Ovary (tissue), 10 donors: ENCODE data around the gene MPP1. TPM values are rescaled to one million over a fixed set of nuclear protein-coding genes. Genes with fewer than 3 reads are reported as not detected.

Experiments
- DNase-seq, 5 donors: peaks; one replicate each; pipeline ENCODE4 v3.0.0-alpha.2; 2019 to 2020
- H3K27ac ChIP-seq, 2 donors: fragments of 200-600 bp; one replicate each; pipeline versions ENCODE4 v1.5.1 to v1.8.0; 2019 to 2022
- H3K27me3 ChIP-seq: fragments of 200-600 bp; one replicate; pipeline ENCODE4 v1.8.0; 2022
- H3K36me3 ChIP-seq: fragments of 200-600 bp; sonication (generic); one replicate; pipeline ENCODE4 v1.5.1; 2019
- H3K4me1 ChIP-seq: one replicate; pipeline ENCODE4 v1.8.1; 2013; ENCODE audit warnings: mild to moderate bottlenecking, moderate library complexity; ENCODE audit not compliant: insufficient read depth
- H3K4me3 ChIP-seq: fragments of 200-600 bp; sonication (generic); one replicate; pipeline ENCODE4 v1.5.1; 2017
- H3K9me3 ChIP-seq, 2 donors: fragments of 200-600 bp in 1 of 2; sonication (generic) in 1 of 2; one replicate each; pipeline versions ENCODE4 v1.5.1 to v1.8.1; 2013 to 2019; ENCODE audit warnings: mild to moderate bottlenecking in 1 of 2, moderate library complexity in 1 of 2
- EP300 ChIP-seq: sonication (generic); formaldehyde crosslinking; IDR thresholded peaks from one replicate; pipeline ENCODE4 v1.6.1; 2017; ENCODE audit warnings: antibody characterized with exemption
- POLR2A ChIP-seq: fragments of 450-650 bp; IDR thresholded peaks from one replicate; pipeline ENCODE4 v1.6.1; 2017; ENCODE audit warnings: antibody characterized with exemption, mild to moderate bottlenecking, moderate library complexity
- WGBS, 3 donors: extraction: QIAGEN DNeasy Blood & Tissue Kit in 1 of 3; methylation state at CpG; one replicate each; pipeline versions ENCODE4 v1.1.5 to v1.1.7; 2013 to 2017; 5-methylcytosine and 5-hydroxymethylcytosine counted together
- intact Hi-C, 4 donors: fragments of 100-400 bp; cut with DNase I; formaldehyde crosslinking; loops; one replicate each; pipeline versions ENCODE4 v1.11.0 to v1.15.1; 2022 to 2023
- long read RNA-seq, 3 donors: library from polyadenylated mRNA in 2 of 3; unstranded in 2 of 3; transcript quantifications; one replicate each; pipeline ENCODE4 v2.0.0 and lab custom pipeline, GENCODE V29; 2021 to 2026
- polyA plus RNA-seq, 2 donors: library from polyadenylated mRNA; stranded (reverse); fragments of 200-250 nt in 1 of 2; fragments of 350-450 nt in 1 of 2; fragmentation: Illumina TruSeq in 1 of 2; extraction: RNeasy Lipid Tissue Mini Kit (QIAGEN cat#74804) in 1 of 2; gene quantifications; one replicate each; pipeline ENCODE4 v1.2.3, GENCODE V29; 2013 to 2014
- total RNA-seq, 7 donors: library from RNA; depleted of rRNA in 2 of 7; stranded (reverse); fragments of >200 nt in 2 of 7; fragmentation: NEBNext Ultra II Directional in 3 of 7; extraction: Animal tissue kit (Norgen Biotek cat#: 25700) in 3 of 7; gene quantifications; one replicate each; pipeline versions ENCODE4 v1.1.0 to v1.2.4, GENCODE V29; 2016 to 2023
- TF ChIP-seq, protein P1 (sequence below), 3 donors: fragments of 450-650 bp in 2 of 3; fragments of 200-600 bp in 1 of 3; IDR thresholded peaks; one replicate each; pipeline versions ENCODE4 v1.5.1 to v1.8.0; 2016 to 2022; ENCODE audit warnings: antibody characterized with exemption in 3 of 3, mild to moderate bottlenecking in 1 of 3
- donor health status: DM: no; HTN: no; CAD: no; lungs with moderate emphysema.
- donor health status: DM: no; HTN: no; CAD: no.
- donor health status: Bipolar disorder and iron deficiency.
- donor health status: DM: yes; HTN: yes; CAD: no.
- donor health status: DM: no; HTN: no; CAD: no.
- donor health status: DM: yes; HTN: yes; CAD: no.

The MPP1 gene
- total RNA-seq (10 to 100 TPM in 6 of 7 donors, 1 to 10 TPM in 1; 9.2 to 25.9 (median 16.2) TPM), polyA plus RNA-seq (10 to 100 TPM; 12.5 to 46.9 TPM)
- long read RNA-seq, donor 1, transcript MPP1-202 (12 exons, 2,042 nt), result major isoform, 86 of 97 reads
- long read RNA-seq, donor 1, partial matches to known transcripts, result 1 of 97 reads
- long read RNA-seq, donor 1, other reads (novel, unspliced or antisense), result 9 of 97 reads
- long read RNA-seq, donor 2, partial matches to known transcripts, result 0 of 5 reads
- long read RNA-seq, donor 2, other reads (novel, unspliced or antisense), result 0 of 5 reads
- long read RNA-seq, donor 3, transcript MPP1-202 (12 exons, 2,042 nt), result major isoform, 24 of 32 reads
- long read RNA-seq, donor 3, partial matches to known transcripts, result 0 of 32 reads
- long read RNA-seq, donor 3, other reads (novel, unspliced or antisense), result 7 of 32 reads

DNA sequence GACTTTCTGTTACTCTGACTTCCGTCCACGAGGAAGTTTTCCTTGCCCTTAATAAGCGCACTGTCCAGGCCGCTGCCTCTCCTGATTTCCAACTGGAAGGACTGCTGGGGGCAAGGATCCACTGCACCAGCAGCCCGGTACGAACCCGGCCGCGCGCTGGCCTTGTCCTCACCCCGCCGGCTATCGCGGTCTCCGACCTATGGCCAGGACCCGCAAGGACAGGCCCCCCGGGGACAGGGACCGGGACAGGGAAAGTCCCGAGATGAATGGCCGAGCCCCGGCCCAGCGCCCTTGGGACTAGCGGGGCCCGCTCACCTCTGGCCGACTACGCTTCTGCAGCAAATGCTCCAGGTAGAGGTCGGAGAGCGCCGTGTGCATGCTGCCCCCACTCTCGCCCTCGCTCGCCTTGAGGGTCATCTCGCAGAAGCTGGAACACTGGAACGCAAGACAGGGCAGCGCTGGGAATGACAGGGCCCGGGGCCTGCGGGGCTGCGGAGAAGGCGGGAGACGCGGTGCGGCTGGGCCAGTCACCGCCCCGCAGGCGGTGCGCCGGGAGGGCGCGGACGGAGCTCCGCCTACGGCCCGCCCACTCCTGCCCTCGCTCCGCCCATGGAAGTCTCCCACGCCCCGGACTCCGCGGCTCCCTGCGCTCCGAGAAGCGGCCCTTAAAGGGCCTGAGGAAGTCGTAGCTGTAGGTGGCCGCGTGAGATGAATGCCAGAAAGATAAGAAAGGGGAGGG is at the start of gene MPP1:
Gene MPP1 (minus strand): TSS at position 529 of the 739 bp plus-strand sequence. CDS start 112 bp downstream, at position 417.
- 34 to 45% (median 44%) methylated on average over 65 of the region's 65 CpGs for WGBS, 3 donors
- H3K4me1 ChIP-seq, result peaks cover 1% of the 10 kb centered on the region
- H3K27me3 ChIP-seq, result no peaks in the 10 kb centered on the region
- TF ChIP-seq, protein P1, sequence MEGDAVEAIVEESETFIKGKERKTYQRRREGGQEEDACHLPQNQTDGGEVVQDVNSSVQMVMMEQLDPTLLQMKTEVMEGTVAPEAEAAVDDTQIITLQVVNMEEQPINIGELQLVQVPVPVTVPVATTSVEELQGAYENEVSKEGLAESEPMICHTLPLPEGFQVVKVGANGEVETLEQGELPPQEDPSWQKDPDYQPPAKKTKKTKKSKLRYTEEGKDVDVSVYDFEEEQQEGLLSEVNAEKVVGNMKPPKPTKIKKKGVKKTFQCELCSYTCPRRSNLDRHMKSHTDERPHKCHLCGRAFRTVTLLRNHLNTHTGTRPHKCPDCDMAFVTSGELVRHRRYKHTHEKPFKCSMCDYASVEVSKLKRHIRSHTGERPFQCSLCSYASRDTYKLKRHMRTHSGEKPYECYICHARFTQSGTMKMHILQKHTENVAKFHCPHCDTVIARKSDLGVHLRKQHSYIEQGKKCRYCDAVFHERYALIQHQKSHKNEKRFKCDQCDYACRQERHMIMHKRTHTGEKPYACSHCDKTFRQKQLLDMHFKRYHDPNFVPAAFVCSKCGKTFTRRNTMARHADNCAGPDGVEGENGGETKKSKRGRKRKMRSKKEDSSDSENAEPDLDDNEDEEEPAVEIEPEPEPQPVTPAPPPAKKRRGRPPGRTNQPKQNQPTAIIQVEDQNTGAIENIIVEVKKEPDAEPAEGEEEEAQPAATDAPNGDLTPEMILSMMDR (IDR thresholded peaks at IDR 0.05), result no peak
- TF ChIP-seq EP300 (no peak), POLR2A (no peak)
- peak within 1 kb of the TSS; percentile 54 for H3K4me3 ChIP-seq
- no peaks in the 10 kb centered on the region for H3K9me3 ChIP-seq
- DNase-seq, result peak; percentile 61 to 84 (median 72)
- peak within 1 kb of the TSS in 1 of 2 donors; percentile 33 for H3K27ac ChIP-seq
- intact Hi-C loops, result no loop called here
- H3K36me3 ChIP-seq, result no peaks in the 10 kb centered on the region

DNA sequence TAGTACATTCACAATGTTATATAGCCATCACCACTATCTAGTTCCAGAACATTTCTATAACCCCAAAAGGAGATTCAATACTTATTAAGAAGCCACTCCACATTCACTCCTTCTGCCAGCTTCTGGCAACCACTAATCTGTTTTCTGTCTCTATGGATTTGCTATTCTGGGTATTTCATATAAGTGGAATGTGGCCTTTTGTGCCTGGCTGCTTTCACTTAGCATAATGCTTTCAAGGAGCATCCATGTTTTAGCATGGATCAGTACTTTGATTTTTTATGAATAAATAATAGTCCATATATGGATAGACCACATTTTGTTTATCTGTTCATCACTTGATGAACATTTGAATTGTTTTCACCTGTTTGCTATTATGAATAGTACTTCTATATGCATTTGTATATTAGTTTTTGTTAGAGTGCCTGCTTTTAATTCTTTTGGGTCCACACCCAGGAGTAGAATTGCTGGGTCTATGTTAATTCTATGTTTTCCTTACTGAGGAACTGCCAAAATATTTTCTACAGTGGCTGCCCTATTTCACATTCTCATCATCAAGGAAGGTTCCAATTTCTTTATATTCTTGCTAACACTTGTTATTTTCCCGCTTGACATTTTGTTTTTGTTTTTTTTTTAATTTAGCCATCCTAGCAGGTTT is 45.8 kb upstream of the MPP1 start:
- TF ChIP-seq, protein P1 (IDR thresholded peaks at IDR 0.05), result no peak
- TF ChIP-seq POLR2A (no peak), EP300 (no peak)
- no peak overlapping the region for H3K4me3 ChIP-seq
- WGBS, 3 donors, result 77 to 80% (median 78%) methylated on average over 1 of the region's 1 CpG
- no peaks in the 10 kb centered on the region for H3K4me1 ChIP-seq
- no peak overlapping the region for H3K27ac ChIP-seq
- intact Hi-C loops, result no loop called here
- DNase-seq, result no peak
- peaks cover 2% of the 10 kb centered on the region for H3K27me3 ChIP-seq
- H3K9me3 ChIP-seq, result no peaks in the 10 kb centered on the region
- H3K36me3 ChIP-seq, result no peaks in the 10 kb centered on the region

DNA sequence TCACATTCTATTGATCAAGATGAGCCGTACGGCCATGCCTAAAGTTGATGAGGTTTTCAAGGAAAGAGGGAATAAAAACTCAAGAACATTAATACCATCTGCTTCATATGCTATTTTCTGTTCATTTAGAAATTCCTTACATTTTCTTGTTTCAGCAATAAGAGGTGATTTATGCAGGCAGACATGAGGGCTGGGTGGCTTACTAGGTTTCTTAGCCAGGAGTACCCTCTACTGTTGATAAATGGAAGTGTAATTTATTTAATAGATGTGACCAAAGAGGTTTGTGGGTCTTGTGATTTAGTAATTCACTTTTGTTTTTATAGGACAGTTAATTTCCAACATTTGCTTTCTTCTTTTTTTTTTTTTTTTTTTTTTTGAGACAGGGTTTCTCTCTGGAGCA is 35.6 kb upstream of the MPP1 start:
- Histone ChIP-seq H3K27ac (no peak overlapping the region), H3K4me1 (no peaks in the 10 kb centered on the region), H3K27me3 (no peaks in the 10 kb centered on the region), H3K9me3 (no peaks in the 10 kb centered on the region), H3K36me3 (no peaks in the 10 kb centered on the region), H3K4me3 (no peak overlapping the region)
- DNase-seq, result no peak
- WGBS, 3 donors, result 86 to 92% (median 87%) methylated on average over 2 of the region's 2 CpGs
- intact Hi-C loops, result no loop called here
- TF ChIP-seq, protein P1 (IDR thresholded peaks at IDR 0.05), result no peak
- no peak for TF ChIP-seq EP300

DNA sequence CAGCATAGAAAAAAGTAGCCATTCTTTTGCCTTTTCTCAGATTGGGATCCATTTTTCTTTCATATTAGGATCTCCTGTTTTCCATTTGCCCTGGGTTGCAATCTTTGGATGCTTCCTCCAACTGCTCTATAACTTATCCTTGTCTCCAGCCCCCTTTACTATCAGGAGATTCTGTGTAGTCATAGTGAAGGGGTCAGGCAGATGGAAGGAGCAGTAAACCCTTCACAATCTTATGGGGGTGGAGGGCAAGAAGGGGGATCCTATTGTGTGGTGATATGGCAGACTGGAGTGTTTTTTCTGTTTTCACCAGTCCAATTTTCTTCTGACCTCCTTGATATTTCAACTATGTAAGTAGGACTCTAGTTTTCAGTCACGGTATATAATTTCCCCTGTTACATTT is 30.9 kb upstream of the MPP1 start:
- no peaks in the 10 kb centered on the region for H3K9me3 ChIP-seq
- H3K36me3 ChIP-seq, result no peaks in the 10 kb centered on the region
- H3K4me3 ChIP-seq, result no peak overlapping the region
- no peak for TF ChIP-seq POLR2A
- TF ChIP-seq, protein P1 (IDR thresholded peaks at IDR 0.05), result no peak
- no peak for TF ChIP-seq EP300
- DNase-seq, result no peak
- H3K27me3 ChIP-seq, result no peaks in the 10 kb centered on the region
- intact Hi-C loops, result no loop called here
- H3K27ac ChIP-seq, result no peak overlapping the region
- no peaks in the 10 kb centered on the region for H3K4me1 ChIP-seq
- WGBS, 3 donors, result 57 to 64% (median 62%) methylated on average over 1 of the region's 1 CpG
